SK-N-SH (cell line): Measurements from ENCODE around the gene PIH1D1. TPM values are rescaled to one million over a fixed set of nuclear protein-coding genes. Genes with fewer than 3 reads are reported as not detected.

Experiments
- CTCF ChIA-PET: fragments of 300-600, 350-600 bp; formaldehyde crosslinking; extraction: SDS; loops from one replicate; lab custom pipeline; 2021; lab: Yijun Ruan, JAX
- POLR2A ChIA-PET: fragments of 350-600 bp; sonication (Branson Sonifier 250); formaldehyde crosslinking; extraction: SDS; loops from one replicate; lab custom pipeline; 2020; ENCODE audit warnings: antibody characterized with exemption, inconsistent platforms; lab: Yijun Ruan, JAX
- DNase-seq: peaks from one replicate; pipeline ENCODE4 v3.0.0; 2012
- H2AFZ ChIP-seq: fragments of 200-600 bp; sonication (generic); 2 replicates; pipeline ENCODE4 v1.8.1; 2016; ENCODE audit warnings: antibody characterized with exemption, mild to moderate bottlenecking, low read depth
- H3F3A ChIP-seq: fragments of 200-600 bp; sonication (generic); replicated peaks from 2 replicates; pipeline ENCODE3; 2016; ENCODE audit warnings: antibody characterized with exemption, mild to moderate bottlenecking; ENCODE audit not compliant: insufficient read depth
- H3K27ac ChIP-seq, 2 experiments: fragments of 200-500 bp in 1 of 2; fragments of 200-600 bp in 1 of 2; sonication (Bioruptor generic) in 1 of 2; sonication (generic), shearing (Covaris generic) in 1 of 2; 2 replicates each; pipeline versions ENCODE4 v1.5.1 to v1.6.1; 2014 to 2016; ENCODE audit warnings: low read depth in 2 of 2, inconsistent platforms in 1 of 2, low read length in 1 of 2, mild to moderate bottlenecking in 1 of 2, mixed read lengths in 1 of 2
- H3K27me3 ChIP-seq: fragments of 200-600 bp; sonication (generic), shearing (Covaris generic); 2 replicates; pipeline ENCODE4 v1.6.1; 2016; ENCODE audit warnings: mixed run types; ENCODE audit not compliant: insufficient read depth
- H3K36me3 ChIP-seq, 2 experiments: fragments of 200-500 bp in 1 of 2; fragments of 200-600 bp in 1 of 2; sonication (Bioruptor generic) in 1 of 2; sonication (generic) in 1 of 2; replicated peaks in 1 of 2; 2 replicates each; pipeline versions ENCODE3 to v1.5.1; 2014 to 2016; ENCODE audit warnings: low read length in 1 of 2, mild to moderate bottlenecking in 1 of 2; ENCODE audit not compliant: insufficient read depth in 2 of 2, control insufficient read depth in 1 of 2
- H3K4me1 ChIP-seq, 2 experiments: fragments of 200-500 bp in 1 of 2; fragments of 200-600 bp in 1 of 2; sonication (Bioruptor generic) in 1 of 2; sonication (generic), shearing (Covaris generic) in 1 of 2; 2 replicates each; pipeline versions ENCODE4 v1.5.1 to v1.6.1; 2014 to 2016; ENCODE audit warnings: low read depth in 1 of 2, low read length in 1 of 2, mixed run types in 1 of 2; ENCODE audit not compliant: insufficient read depth in 2 of 2, control insufficient read depth in 1 of 2
- H3K4me2 ChIP-seq: fragments of 200-600 bp; sonication (generic), shearing (Covaris generic); 2 replicates; pipeline ENCODE4 v1.6.1; 2017; ENCODE audit warnings: mixed run types
- H3K4me3 ChIP-seq, 2 experiments: fragments of 200-500 bp in 1 of 2; fragments of 200-600 bp in 1 of 2; sonication (Bioruptor generic) in 1 of 2; sonication (generic), shearing (Covaris generic) in 1 of 2; 2 replicates each; pipeline versions ENCODE4 v1.5.1 to v1.8.1; 2014 to 2016; ENCODE audit warnings: low read depth in 2 of 2, inconsistent platforms in 1 of 2, low read length in 1 of 2, mild to moderate bottlenecking in 1 of 2, mixed read lengths in 1 of 2, moderate library complexity in 1 of 2
- H3K79me2 ChIP-seq: fragments of 200-600 bp; sonication (generic); 2 replicates; pipeline ENCODE4 v1.8.1; 2017; ENCODE audit warnings: mild to moderate bottlenecking; ENCODE audit not compliant: insufficient read depth
- H3K9ac ChIP-seq: fragments of 200-600 bp; sonication (generic); 2 replicates; pipeline ENCODE4 v1.6.1; 2017; ENCODE audit warnings: mixed run types
- H3K9me2 ChIP-seq: fragments of 200-600 bp; sonication (generic); 2 replicates; pipeline ENCODE4 v1.6.1; 2017; ENCODE audit warnings: mixed run types
- H3K9me3 ChIP-seq: fragments of 200-600 bp; sonication (generic); 2 replicates; pipeline ENCODE4 v1.6.1; 2017; ENCODE audit warnings: mixed run types, mild to moderate bottlenecking, moderate library complexity
- H4K20me1 ChIP-seq: fragments of 200-600 bp; sonication (generic); 2 replicates; pipeline ENCODE4 v1.6.1; 2017; ENCODE audit warnings: mild to moderate bottlenecking, mixed run types; ENCODE audit not compliant: insufficient read depth
- CHD2 ChIP-seq: fragments of 150-350 bp; IDR thresholded peaks from 2 replicates; pipeline ENCODE4 v1.6.1; 2018; ENCODE audit warnings: low read length; ENCODE audit not compliant: partially characterized antibody
- FOSL2 ChIP-seq: IDR thresholded peaks from 2 replicates; pipeline ENCODE4 v1.4.0; 2012; ENCODE audit warnings: low read depth, mild to moderate bottlenecking, moderate library complexity, borderline replicate concordance
- FOXJ3 ChIP-seq: sonication (generic); formaldehyde crosslinking; IDR thresholded peaks from 2 replicates; pipeline ENCODE4 v1.5.1; 2020; ENCODE audit warnings: mild to moderate bottlenecking, missing genetic modification reagents
- FOXM1 ChIP-seq: IDR thresholded peaks from 2 replicates; pipeline ENCODE4 v1.4.0; 2012; ENCODE audit warnings: low read depth, mild to moderate bottlenecking
- IRF3 ChIP-seq: fragments of 150-350 bp; IDR thresholded peaks from 2 replicates; pipeline ENCODE4 v1.6.1; 2016; ENCODE audit warnings: mild to moderate bottlenecking, low read depth, low read length
- JUND ChIP-seq: IDR thresholded peaks from 2 replicates; pipeline ENCODE4 v1.4.0; 2012
- PBX3 ChIP-seq: IDR thresholded peaks from 2 replicates; pipeline ENCODE4; 2012
- RCOR1 ChIP-seq: fragments of 150-350 bp; IDR thresholded peaks from 2 replicates; pipeline ENCODE4 v1.6.1; 2017; ENCODE audit warnings: antibody characterized with exemption, low read length
- REST ChIP-seq: IDR thresholded peaks from 2 replicates; pipeline ENCODE4 v1.6.1; 2012; ENCODE audit warnings: mild to moderate bottlenecking, low read depth, low read length, moderate library complexity
- RFX5 ChIP-seq: IDR thresholded peaks from 2 replicates; pipeline ENCODE4 v1.6.1; 2012; ENCODE audit warnings: mild to moderate bottlenecking, improper control_type of control experiment, low read length
- SIN3A ChIP-seq: IDR thresholded peaks from 2 replicates; pipeline ENCODE4 v1.6.1; 2012; ENCODE audit warnings: low read depth, mild to moderate bottlenecking, low read length, moderate library complexity, borderline replicate concordance
- TAF1 ChIP-seq: IDR thresholded peaks from 2 replicates; pipeline ENCODE4 v1.6.1; 2012; ENCODE audit warnings: low read depth, mild to moderate bottlenecking, low read length, moderate library complexity, borderline replicate concordance
- TEAD4 ChIP-seq: IDR thresholded peaks from 2 replicates; pipeline ENCODE4 v1.4.0; 2012; ENCODE audit warnings: mild to moderate bottlenecking, borderline replicate concordance; ENCODE audit not compliant: insufficient read depth
- USF1 ChIP-seq: IDR thresholded peaks from 2 replicates; pipeline ENCODE4 v1.4.0; 2012; ENCODE audit warnings: low read depth, borderline replicate concordance
- WGBS: methylation state at CpG from one replicate; pipeline ENCODE4 v1.1.6; 2017; ENCODE audit warnings: low lambda C conversion rate; 5-methylcytosine and 5-hydroxymethylcytosine counted together
- polyA plus RNA-seq, 3 experiments: library from polyadenylated mRNA; depleted of rRNA; stranded (reverse); fragments of >200 nt; gene quantifications; 2 replicates each; pipeline ENCODE4 v1.2.3, GENCODE V29; 2012

The PIH1D1 gene
- polyA plus RNA-seq, 1 of the 3 experiments (the other 2 are of a cell fraction), result 157 TPM

DNA sequence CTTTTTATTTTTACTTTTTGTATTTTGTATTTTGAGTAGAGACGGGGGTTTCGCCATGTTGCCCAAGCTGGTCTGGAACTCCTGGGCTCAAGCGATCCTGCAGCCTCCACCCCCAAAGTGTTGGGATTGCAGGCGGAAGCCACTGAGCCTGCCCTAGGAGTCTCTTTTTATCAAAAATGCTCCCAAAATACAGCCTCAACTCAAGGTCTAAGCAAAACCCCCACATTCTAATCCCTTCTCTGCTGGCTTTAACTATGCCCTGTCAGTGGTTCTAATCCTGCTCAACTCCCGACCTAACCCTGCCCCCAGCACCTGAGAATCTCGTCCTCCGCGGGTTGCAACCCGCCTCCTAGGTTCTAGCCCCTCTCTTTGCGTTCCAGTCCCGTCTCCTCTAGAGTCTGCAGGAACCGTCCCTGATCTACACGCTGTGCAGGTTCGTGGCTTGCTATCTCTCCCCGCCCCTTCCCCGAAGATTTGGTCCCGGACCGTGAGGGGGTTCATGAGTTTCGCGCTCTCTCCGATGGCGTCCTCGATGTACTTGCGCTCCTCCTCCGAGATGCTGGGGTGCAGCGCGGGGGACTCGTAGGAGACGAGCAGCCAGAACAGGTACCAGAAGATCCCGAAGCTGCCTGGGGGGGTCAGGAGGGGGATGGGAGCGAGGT is 18.2 kb downstream of the PIH1D1 start:
- Histone ChIP-seq H3K27me3 (peaks cover 95% of the 10 kb centered on the region), H3K9me3 (no peaks in the 10 kb centered on the region), H3K4me1 (peaks cover 0 to 8% of the 10 kb centered on the region in 2 experiments; a peak in 1 of 4 replicates), H3K27ac (no peak overlapping the region), H3K9ac (no peak overlapping the region), H2AFZ (no peak overlapping the region), H3K79me2 (no peaks in the 10 kb centered on the region), H3K4me3 (no peak overlapping the region), H4K20me1 (no peaks in the 10 kb centered on the region), H3F3A (peaks cover 9% of the 10 kb centered on the region), H3K4me2 (no peak overlapping the region), H3K9me2 (no peaks in the 10 kb centered on the region), H3K36me3 (no peaks in the 10 kb centered on the region)
- 24% methylated on average over 25 of the region's 31 CpGs for WGBS
- CTCF ChIA-PET, result interaction anchor here (0.6 to 3.7 kb wide), 3 partner anchors 9 to 42 kb away, joined by 3 to 36 read pairs (median 15); no protein-coding TSS in a partner anchor
- POLR2A ChIA-PET, result no interaction called here
- no peak for DNase-seq
- TF ChIP-seq RCOR1, result no peak
- TF ChIP-seq REST, result no peak
- no peak for TF ChIP-seq JUND
- TF ChIP-seq SIN3A, result no peak
- TF ChIP-seq FOXM1, result no peak
- no peak for TF ChIP-seq FOXJ3
- no peak for TF ChIP-seq USF1
- TF ChIP-seq FOSL2, result no peak
- no peak for TF ChIP-seq CHD2
- TF ChIP-seq TAF1, result no peak
- TF ChIP-seq RFX5, result no peak
- no peak for TF ChIP-seq IRF3
- no peak for TF ChIP-seq TEAD4
- TF ChIP-seq PBX3, result no peak
